Activated T-helper 17 cell treated with anti-CD3 and anti-CD28 coated beads, Interleukin-2, amount 50 U/mL, for 72 hours (primary cell): Measurements from ENCODE around the gene TFG. TPM values are rescaled to one million over a fixed set of nuclear protein-coding genes. Genes with fewer than 3 reads are reported as not detected.
A peak's percentile ranks its signal among the peaks of the same experiment; 100 is the strongest.

Experiments
- ATAC-seq: fragments of 150-1000 bp; cut with Tn5 transposase; replicated peaks from 2 replicates; pipeline ENCODE4 v1.10.0; 2021; ENCODE audit warnings: mild to moderate bottlenecking, moderate library complexity
- H3K27ac Mint-ChIP-seq: one replicate; pipeline ENCODE4 v1.8.0; 2022; ENCODE audit warnings: mixed read lengths
- H3K27me3 Mint-ChIP-seq: one replicate; pipeline ENCODE4 v1.8.0; 2022; ENCODE audit warnings: mixed read lengths
- H3K36me3 Mint-ChIP-seq: one replicate; pipeline ENCODE4 v1.8.0; 2022; ENCODE audit warnings: low read depth, mild to moderate bottlenecking, mixed read lengths
- H3K4me1 Mint-ChIP-seq: one replicate; pipeline ENCODE4 v1.8.0; 2022; ENCODE audit warnings: mixed read lengths
- H3K4me3 Mint-ChIP-seq: one replicate; pipeline ENCODE4 v1.8.0; 2022; ENCODE audit warnings: mild to moderate bottlenecking, mixed read lengths
- H3K9me3 Mint-ChIP-seq: one replicate; pipeline ENCODE4 v1.8.0; 2022; ENCODE audit warnings: mixed read lengths
- total RNA-seq, 2 donors: library from RNA; stranded (reverse); gene quantifications; one replicate each; pipeline ENCODE4 v1.2.3, GENCODE V29; 2022

TFG gene
- total RNA-seq, 2 donors from 2014 or later, result 49.5 to 71.8 TPM

DNA sequence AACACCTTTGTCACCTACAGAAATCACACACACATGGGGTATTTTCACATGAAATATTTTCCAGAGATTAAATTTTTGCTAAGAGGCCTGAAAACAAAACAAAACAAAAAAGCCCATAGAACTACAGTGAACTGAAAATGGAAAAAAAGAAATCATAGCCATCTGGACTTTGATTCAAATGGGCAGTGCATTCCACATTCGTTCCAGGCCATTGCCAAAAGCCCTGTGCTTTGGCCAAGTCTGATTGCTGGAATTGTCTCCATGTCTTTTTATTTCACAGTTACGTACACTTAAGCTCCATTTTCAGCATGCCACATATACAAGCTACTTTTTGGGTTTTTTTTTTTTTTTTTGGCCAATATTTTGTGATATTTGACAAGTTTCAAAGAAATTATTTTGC is 47.1 kb downstream of the TFG start:
- Mint-ChIP-seq H3K4me1 (peaks cover 12% of the 10 kb centered on the region), H3K27ac (no peak overlapping the region), H3K4me3 (no peak overlapping the region), H3K36me3 (peaks cover 40% of the 10 kb centered on the region), H3K9me3 (no peaks in the 10 kb centered on the region), H3K27me3 (no peaks in the 10 kb centered on the region)
- no peak for ATAC-seq

DNA sequence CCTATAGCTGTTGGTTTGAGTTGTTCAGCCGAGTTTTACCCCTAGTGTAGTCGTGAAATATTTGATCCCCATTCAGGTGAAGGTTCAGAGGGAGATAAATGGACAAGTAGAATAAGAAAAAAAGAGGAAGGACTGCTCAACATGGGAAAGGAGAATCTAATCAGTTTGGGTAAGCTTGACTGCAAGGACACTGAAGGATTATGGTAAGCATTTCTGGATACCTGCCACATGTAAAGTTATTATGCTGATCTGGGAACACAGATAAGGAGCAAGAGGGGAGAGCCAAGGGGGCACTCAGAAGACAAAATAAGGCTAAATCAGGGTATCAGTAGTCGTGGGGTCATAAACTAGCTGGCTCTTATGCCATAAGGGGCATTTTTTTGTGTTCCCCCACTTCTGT is 49.9 kb downstream of the TFG start:
- Mint-ChIP-seq H3K9me3 (no peaks in the 10 kb centered on the region), H3K4me3 (no peak overlapping the region), H3K27me3 (no peaks in the 10 kb centered on the region), H3K27ac (no peak overlapping the region), H3K36me3 (peaks cover 13% of the 10 kb centered on the region), H3K4me1 (peaks cover 7% of the 10 kb centered on the region)
- ATAC-seq, result no peak

DNA sequence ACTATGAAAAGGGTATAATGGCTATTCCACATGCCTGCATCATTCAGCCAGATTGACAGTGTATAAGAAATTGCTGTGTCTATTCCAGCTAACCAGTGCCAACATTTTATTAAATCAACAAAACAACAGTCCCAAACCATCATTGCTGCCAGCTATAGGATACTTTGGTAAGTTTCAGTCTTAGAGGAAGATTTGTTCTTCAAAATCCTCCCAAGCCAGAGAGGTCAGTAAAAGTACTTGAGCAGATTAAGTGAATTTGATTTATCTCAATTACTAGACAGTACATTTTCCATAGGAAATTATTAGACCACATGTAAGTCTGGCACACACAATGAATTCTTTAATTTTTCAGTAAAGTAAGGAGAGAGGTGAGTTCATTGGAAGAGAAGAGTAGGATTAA is 50.7 kb downstream of the TFG start:
- Mint-ChIP-seq H3K27ac (no peak overlapping the region), H3K4me1 (peaks cover 7% of the 10 kb centered on the region), H3K9me3 (no peaks in the 10 kb centered on the region), H3K4me3 (no peak overlapping the region), H3K36me3 (peaks cover 5% of the 10 kb centered on the region), H3K27me3 (no peaks in the 10 kb centered on the region)
- no peak for ATAC-seq

DNA sequence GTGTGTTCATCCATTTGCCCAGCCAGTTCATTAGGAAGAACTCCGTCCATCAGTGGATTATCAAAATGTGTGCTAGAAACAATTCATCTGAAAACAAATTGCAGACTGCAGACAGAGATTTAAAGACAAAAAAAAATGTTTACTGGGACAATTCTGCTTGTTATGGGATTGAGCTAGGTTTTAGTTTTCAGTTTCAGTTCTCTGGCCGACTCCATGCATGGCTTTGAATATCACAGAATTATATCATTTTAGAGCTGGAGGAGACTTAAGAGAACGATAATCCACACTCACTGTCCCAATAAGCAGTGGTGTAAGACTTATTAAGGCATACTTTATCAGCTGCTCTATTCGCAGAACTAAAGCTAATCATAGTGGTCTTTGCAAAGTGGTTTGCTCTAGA is 51.1 kb downstream of the TFG start:
- Mint-ChIP-seq H3K27ac (no peak overlapping the region), H3K4me3 (no peak overlapping the region), H3K4me1 (peaks cover 7% of the 10 kb centered on the region), H3K9me3 (no peaks in the 10 kb centered on the region), H3K27me3 (no peaks in the 10 kb centered on the region), H3K36me3 (peaks cover under 1% of the 10 kb centered on the region)
- peak; percentile 34 for ATAC-seq

DNA sequence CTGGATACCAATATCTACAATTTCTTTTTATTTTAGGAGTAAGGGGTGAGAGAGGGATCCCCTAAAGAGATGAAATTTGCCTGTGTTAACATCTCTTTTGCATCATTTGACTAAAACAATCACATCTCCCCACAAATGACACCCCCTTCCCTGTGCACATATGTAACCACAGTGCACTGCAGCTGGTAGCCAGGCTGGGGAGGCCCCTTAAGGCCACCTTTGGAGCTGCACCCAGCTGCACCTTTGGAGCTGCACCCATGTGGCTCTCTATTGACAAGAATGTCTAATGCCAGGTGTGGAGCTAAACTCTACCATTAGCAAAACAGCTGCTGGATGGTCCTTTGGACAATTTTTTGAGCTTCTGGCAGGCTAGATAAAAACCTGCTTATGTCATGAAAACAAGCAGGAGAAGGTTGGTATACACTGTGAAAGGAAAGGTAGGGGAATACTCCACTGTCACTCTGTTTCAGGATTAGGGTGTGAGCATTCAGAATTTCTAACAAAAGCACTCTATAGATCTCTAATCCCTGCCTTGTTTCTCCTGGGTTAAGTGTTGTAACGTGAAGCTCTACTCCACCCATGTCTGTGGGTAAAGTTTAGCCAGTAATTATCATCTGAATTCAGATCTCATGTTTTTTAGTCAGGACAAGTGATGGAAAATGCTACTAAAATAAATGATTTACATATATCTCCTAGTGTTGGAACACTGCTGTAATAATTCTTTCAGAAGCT is 52.1 kb downstream of the TFG start:
- peak; percentile 58 for ATAC-seq
- H3K27ac Mint-ChIP-seq, result no peak overlapping the region
- no peaks in the 10 kb centered on the region for H3K36me3 Mint-ChIP-seq
- H3K27me3 Mint-ChIP-seq, result no peaks in the 10 kb centered on the region
- H3K4me3 Mint-ChIP-seq, result no peak overlapping the region
- peaks cover 7% of the 10 kb centered on the region for H3K4me1 Mint-ChIP-seq
- no peaks in the 10 kb centered on the region for H3K9me3 Mint-ChIP-seq

DNA sequence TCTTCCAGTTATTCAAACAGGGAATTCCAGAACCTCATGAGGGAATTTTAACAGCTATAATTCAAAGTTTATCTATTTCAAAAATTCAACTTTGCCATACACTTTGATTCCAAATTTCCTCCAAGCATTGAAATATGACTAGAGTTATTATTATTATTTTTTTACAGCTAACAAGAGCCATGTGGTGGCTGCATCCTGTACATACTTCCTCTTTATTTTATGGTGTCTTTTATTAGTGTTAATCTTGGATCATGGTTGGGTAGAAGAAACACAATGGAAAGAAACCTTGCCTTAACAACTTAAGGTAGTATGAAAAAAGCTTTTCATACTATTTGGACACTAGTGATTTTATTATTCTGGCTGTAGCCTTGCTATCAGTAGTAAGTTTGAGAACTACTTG is 52.7 kb downstream of the TFG start:
- no peak overlapping the region for H3K27ac Mint-ChIP-seq
- H3K4me1 Mint-ChIP-seq, result peaks cover 7% of the 10 kb centered on the region
- H3K27me3 Mint-ChIP-seq, result no peaks in the 10 kb centered on the region
- H3K36me3 Mint-ChIP-seq, result no peaks in the 10 kb centered on the region
- no peaks in the 10 kb centered on the region for H3K9me3 Mint-ChIP-seq
- no peak for ATAC-seq
- H3K4me3 Mint-ChIP-seq, result no peak overlapping the region

DNA sequence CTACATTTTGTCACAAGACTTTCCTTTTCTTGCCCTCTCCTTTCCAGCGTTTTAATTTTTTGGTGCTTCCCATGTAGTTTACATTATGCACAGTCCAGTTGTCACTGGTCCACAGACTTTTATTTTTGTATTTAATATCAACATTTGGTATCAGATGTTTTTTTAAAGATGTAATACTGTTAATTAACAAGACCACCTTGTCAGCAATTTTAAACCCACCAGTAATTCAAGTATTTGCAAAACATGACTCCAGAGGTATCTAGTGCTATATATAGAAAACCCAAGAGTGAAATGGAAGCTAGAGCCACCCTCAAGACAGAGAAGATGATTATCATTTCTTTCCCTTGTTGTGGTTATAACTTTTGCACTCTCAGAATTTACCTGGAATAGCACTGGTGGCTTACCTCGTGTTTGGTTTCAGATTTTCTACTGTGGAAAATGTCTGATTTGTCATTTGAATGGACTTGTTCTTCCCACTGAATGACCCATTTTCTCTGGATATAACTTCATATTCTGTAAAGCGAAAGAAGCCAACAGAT is 56.2 kb downstream of the TFG start:
- no peaks in the 10 kb centered on the region for H3K36me3 Mint-ChIP-seq
- peak; percentile 72 for ATAC-seq

DNA sequence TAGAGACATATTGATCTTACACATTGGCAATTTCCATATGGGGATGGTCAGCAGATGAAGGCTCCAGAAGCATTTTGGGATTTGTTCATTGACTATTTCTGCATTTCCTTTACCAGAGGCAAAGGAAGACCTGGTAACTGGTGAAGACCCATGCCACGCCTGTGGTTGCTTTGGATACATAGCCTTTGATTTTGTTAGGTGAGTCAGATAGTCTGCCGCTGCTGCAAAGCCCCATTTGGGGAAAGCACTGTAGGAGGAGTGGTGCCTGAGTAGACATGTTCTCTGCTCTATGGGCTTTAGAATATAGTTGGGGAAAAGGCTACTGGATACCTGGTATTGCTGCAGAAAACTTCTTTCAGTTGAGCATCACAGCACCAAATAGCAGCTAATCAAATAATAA is 56.8 kb downstream of the TFG start:
- Mint-ChIP-seq H3K4me3 (no peak overlapping the region), H3K27me3 (no peaks in the 10 kb centered on the region), H3K36me3 (no peaks in the 10 kb centered on the region), H3K9me3 (no peaks in the 10 kb centered on the region), H3K27ac (no peak overlapping the region), H3K4me1 (no peaks in the 10 kb centered on the region)
- ATAC-seq, result peak; percentile 80

More for the DNA sequence above, 56.2 kb downstream of the TFG start:
- no peaks in the 10 kb centered on the region for H3K4me1 Mint-ChIP-seq
- H3K27ac Mint-ChIP-seq, result no peak overlapping the region
- H3K9me3 Mint-ChIP-seq, result no peaks in the 10 kb centered on the region
- no peaks in the 10 kb centered on the region for H3K27me3 Mint-ChIP-seq
- no peak overlapping the region for H3K4me3 Mint-ChIP-seq

DNA sequence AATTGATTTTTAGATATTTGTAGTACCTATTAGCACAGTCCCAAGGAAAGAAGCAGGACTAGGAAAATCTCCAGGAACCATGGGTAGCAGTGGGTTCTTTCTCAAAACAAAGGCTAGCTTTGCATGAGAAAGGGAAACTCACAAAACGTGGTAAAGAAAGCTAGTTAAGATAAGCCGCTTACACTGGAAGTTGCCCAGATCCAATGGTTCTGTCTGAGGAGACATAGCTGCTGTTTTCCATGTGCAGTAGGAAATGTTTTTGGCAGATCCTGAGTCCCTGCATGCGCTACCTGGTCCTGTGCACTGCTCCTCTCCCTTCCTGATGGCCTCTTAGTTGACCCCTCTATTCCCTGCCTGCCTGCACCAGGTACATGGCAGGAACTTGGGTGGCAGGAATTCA is 60.4 kb downstream of the TFG start:
- no peak for ATAC-seq
- Mint-ChIP-seq H3K9me3 (no peaks in the 10 kb centered on the region), H3K4me3 (no peak overlapping the region), H3K36me3 (no peaks in the 10 kb centered on the region), H3K27me3 (no peaks in the 10 kb centered on the region), H3K4me1 (no peaks in the 10 kb centered on the region), H3K27ac (no peak overlapping the region)

DNA sequence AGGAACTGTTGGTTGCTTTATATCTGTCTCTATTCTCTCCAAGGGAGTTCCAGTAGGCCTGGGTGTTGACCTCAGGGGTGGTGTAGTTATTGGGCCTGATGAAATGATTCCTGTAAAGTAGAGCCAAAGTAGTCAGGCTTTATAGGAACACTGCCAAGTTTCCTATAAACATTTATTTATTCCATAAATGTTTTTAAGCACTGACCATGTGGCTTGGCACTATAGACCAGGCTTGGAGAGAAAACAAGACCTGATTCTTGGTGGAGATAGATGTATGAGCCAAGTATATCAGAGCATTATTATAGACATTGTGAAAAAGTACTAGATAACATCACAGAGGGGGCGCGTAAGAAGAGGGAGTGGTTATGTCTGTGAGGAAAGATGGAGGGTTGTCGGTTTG is 65.9 kb downstream of the TFG start:
- no peak for ATAC-seq
- Mint-ChIP-seq H3K27ac (no peak overlapping the region), H3K27me3 (no peaks in the 10 kb centered on the region), H3K9me3 (no peaks in the 10 kb centered on the region), H3K36me3 (no peaks in the 10 kb centered on the region), H3K4me1 (no peaks in the 10 kb centered on the region), H3K4me3 (no peak overlapping the region)

DNA sequence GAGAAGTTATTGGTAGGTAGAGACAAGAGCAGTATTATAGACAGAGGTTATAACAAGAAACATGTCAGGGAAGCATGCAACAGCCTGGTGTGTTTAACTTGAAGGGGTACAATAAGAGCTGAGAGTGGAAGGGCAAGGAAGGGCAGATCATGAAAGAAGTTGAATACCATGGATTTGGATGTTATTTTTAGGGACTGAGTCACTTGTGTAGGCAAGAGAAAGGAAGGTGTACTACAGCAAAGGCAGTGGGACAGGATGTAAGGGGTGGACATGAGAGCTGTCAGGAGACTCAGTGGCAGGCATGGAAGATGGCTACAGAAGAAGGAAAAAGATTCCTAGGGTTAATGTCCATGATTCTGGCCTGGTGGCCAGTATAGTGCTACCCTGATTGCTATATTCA is 66.4 kb downstream of the TFG start:
- Mint-ChIP-seq H3K9me3 (no peaks in the 10 kb centered on the region), H3K27ac (no peak overlapping the region), H3K4me3 (no peak overlapping the region), H3K4me1 (no peaks in the 10 kb centered on the region), H3K27me3 (no peaks in the 10 kb centered on the region), H3K36me3 (no peaks in the 10 kb centered on the region)
- no peak for ATAC-seq

DNA sequence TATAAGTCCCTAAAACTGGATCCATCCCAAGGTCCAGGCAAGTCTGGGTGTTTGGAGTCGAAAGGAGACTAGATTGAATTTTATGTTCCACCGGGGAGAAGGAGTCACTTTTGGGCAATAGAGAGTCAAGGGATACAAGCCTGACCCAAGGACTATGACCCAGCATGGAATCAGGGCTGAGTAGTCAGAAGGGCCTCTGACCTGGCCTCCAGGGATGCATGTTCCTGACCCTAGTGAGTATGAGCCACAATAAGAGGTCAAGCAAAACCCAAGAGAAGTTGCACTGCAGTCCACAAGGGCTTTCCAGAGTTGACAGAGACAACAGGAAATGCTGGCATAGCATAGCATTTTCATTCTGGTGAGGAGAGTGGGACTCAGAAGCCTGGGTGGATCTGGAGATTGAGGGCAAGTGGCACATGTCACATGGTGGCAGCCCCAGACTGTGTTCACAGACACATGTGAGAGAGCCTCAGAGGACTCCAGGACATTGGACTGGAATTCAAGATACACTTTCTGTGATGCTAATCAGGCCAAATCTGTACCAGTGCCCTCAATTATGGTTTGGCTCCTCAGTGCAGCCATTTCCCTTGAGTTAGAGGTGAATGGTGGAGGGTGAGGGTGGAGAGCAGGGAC is 66.9 kb downstream of the TFG start:
- ATAC-seq, result peak; percentile 19
- no peaks in the 10 kb centered on the region for H3K4me1 Mint-ChIP-seq
- H3K9me3 Mint-ChIP-seq, result no peaks in the 10 kb centered on the region
- H3K27me3 Mint-ChIP-seq, result no peaks in the 10 kb centered on the region
- no peaks in the 10 kb centered on the region for H3K36me3 Mint-ChIP-seq
- H3K4me3 Mint-ChIP-seq, result no peak overlapping the region
- no peak overlapping the region for H3K27ac Mint-ChIP-seq

DNA sequence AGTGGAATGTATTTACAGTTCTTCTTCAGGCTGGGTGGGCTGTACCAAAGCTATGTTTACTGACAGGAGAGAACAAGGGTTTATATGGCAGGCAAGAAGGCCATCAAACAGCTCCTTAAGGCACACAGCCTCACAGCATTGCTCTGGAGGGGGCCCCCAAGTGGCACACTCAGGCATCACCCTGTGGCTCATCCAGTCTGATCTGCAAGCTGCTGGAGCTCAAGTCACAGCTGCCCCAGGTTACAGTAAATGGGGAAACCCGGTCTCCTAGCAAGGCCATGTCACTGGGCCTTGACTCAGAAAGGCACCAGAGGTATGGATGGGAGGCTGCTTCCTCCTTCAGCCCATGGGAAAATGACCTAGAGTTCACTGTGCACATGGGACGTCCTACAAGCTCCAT is 67.5 kb downstream of the TFG start:
- H3K36me3 Mint-ChIP-seq, result no peaks in the 10 kb centered on the region
- ATAC-seq, result peak; percentile 46
- H3K9me3 Mint-ChIP-seq, result no peaks in the 10 kb centered on the region
- no peak overlapping the region for H3K27ac Mint-ChIP-seq
- no peaks in the 10 kb centered on the region for H3K27me3 Mint-ChIP-seq
- H3K4me3 Mint-ChIP-seq, result no peak overlapping the region
- no peaks in the 10 kb centered on the region for H3K4me1 Mint-ChIP-seq

DNA sequence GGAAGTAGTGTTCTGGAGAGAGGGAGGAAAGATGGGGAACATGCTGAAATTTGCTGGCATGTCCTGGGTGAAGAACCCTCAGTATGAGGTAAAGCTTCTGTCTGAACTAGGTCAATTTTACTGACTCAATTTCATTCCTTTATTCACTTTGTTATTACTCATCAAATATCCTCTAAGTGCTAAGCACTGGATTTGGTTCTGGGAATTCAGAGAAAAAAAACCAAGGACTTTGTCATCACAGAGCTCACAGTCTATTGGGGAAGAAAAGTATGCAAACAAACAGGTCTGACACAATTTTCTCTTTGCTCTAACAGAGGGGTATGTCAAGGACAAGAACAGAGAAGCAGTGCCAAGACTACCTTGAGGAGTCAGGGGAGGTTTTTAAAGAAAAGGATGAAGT is 68.0 kb downstream of the TFG start:
- Mint-ChIP-seq H3K36me3 (no peaks in the 10 kb centered on the region), H3K27me3 (no peaks in the 10 kb centered on the region), H3K4me3 (no peak overlapping the region), H3K4me1 (no peaks in the 10 kb centered on the region), H3K27ac (no peak overlapping the region), H3K9me3 (no peaks in the 10 kb centered on the region)
- ATAC-seq, result no peak

DNA sequence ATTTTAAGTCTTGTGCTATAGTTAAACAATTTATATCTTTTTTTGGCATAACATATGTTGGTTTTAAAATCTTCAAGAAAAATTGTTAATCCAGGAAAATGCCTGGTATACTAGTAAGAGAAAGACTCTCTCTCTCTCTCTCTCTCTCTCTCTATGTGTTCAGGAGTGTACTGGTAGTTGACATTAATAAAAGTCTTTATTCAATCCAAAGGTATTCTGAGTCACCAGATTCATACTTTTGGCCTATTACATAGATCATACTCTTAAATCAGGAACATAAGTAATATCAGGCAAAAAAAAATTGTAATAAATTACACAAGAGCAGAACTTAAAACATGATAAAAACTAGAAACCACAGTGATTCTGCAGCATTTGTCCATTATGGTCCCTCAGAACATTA is 70.2 kb downstream of the TFG start:
- no peak for ATAC-seq
- Mint-ChIP-seq H3K27ac (no peak overlapping the region), H3K27me3 (no peaks in the 10 kb centered on the region), H3K36me3 (no peaks in the 10 kb centered on the region), H3K4me1 (no peaks in the 10 kb centered on the region), H3K4me3 (no peak overlapping the region), H3K9me3 (no peaks in the 10 kb centered on the region)
